Measurements from ENCODE around the gene ZNF3. TPM values are rescaled to one million over a fixed set of nuclear protein-coding genes. Genes with fewer than 3 reads are reported as not detected.
A peak's percentile ranks its signal among the peaks of the same experiment; 100 is the strongest.

The ZNF3 gene
- total and polyA plus RNA-seq, 9 of the 15 experiments (the other 6 are each of a cell fraction or from before 2014, with no cell fraction given) = 30.0 to 64.9 (median 51.5) TPM

DNA sequence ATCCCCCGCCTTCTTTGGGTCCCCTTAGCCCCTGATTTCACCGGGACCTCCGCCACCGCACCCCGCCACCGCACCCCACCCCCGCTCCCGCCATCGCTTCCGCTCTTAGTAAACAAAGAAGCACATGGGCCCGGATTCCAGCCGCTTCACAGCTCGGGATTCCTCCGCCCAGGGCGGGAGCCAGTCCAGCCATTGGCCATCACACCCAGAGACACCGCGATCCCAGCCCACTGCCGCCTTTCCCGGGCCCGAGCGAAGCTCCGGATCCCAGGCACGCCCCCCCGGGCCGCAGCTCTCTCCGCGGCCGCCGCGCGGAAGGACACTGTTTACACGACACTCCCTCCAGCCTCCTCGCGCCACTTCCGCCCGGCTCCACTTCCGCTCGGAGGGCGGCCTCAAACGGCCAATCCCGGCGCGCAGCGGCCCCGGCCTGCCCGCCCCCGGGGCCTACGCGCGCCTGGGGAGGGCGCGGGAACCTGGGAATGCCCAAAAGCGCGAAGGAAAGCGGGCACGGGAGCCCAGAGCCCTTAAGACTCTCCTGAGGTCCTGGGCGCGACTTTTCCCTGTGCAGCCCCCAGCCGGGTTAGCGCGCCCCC lies 19.0 kb upstream of the ZNF3 start (continued):
- peak; percentile 100 for TF ChIP-seq MNT (conservative IDR thresholded peaks at IDR 0.05)
- TF ChIP-seq RNF2 (IDR thresholded peaks at IDR 0.05) = no peak; the same call in 1 of the 2 replicates
- no peak for TF ChIP-seq CBFA2T2 (conservative IDR thresholded peaks at IDR 0.05)
- TF ChIP-seq, protein P1, sequence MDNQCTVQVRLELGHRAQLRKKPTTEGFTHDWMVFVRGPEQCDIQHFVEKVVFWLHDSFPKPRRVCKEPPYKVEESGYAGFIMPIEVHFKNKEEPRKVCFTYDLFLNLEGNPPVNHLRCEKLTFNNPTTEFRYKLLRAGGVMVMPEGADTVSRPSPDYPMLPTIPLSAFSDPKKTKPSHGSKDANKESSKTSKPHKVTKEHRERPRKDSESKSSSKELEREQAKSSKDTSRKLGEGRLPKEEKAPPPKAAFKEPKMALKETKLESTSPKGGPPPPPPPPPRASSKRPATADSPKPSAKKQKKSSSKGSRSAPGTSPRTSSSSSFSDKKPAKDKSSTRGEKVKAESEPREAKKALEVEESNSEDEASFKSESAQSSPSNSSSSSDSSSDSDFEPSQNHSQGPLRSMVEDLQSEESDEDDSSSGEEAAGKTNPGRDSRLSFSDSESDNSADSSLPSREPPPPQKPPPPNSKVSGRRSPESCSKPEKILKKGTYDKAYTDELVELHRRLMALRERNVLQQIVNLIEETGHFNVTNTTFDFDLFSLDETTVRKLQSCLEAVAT (IDR thresholded peaks at IDR 0.05) = peak in 1 of 2 experiments; percentile 75; a peak in 2 of 4 replicates
- no peak; the same call in 1 of the 2 replicates for TF ChIP-seq KAT8 (IDR thresholded peaks at IDR 0.05; ENCODE audit: low read depth)
- no peak for TF ChIP-seq TSHZ1 (CRISPR knock-in tag; IDR thresholded peaks at IDR 0.05)
- TF ChIP-seq CHD4 (IDR thresholded peaks at IDR 0.05; ENCODE audit: insufficient read depth, insufficient replicate concordance, low read depth, low read length, poor library complexity, severe bottlenecking) = no peak
- no peak for TF ChIP-seq ZNF707 (CRISPR knock-in tag; conservative IDR thresholded peaks at IDR 0.05)
- TF ChIP-seq, protein P2, sequence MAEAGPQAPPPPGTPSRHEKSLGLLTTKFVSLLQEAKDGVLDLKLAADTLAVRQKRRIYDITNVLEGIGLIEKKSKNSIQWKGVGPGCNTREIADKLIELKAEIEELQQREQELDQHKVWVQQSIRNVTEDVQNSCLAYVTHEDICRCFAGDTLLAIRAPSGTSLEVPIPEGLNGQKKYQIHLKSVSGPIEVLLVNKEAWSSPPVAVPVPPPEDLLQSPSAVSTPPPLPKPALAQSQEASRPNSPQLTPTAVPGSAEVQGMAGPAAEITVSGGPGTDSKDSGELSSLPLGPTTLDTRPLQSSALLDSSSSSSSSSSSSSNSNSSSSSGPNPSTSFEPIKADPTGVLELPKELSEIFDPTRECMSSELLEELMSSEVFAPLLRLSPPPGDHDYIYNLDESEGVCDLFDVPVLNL (CRISPR knock-in tag; IDR thresholded peaks at IDR 0.05; ENCODE audit: low read depth) = no peak
- TF ChIP-seq NFRKB (IDR thresholded peaks at IDR 0.05; ENCODE audit: low read depth) = no peak; the same call in 1 of the 2 replicates
- peak; percentile 58 to 94 for TF ChIP-seq MAZ (CRISPR knock-in tag; conservative IDR thresholded peaks at IDR 0.05 in 1 of 2, IDR thresholded peaks at IDR 0.05 in 1 of 2)
- no peak for TF ChIP-seq NFIX (CRISPR knock-in tag; IDR thresholded peaks at IDR 0.05; ENCODE audit: low read depth)
- peak; percentile 49 to 63; a peak in 3 of 4 replicates for TF ChIP-seq NRF1 (conservative IDR thresholded peaks at IDR 0.05 in 1 of 2, IDR thresholded peaks at IDR 0.05 in 1 of 2)
- peak; percentile 98 for TF ChIP-seq GABPA (tag; conservative IDR thresholded peaks at IDR 0.05; ENCODE audit: low read depth)
- peak; percentile 89; the same call in 1 of the 2 replicates for TF ChIP-seq ZBTB9 (CRISPR knock-in tag; IDR thresholded peaks at IDR 0.05)
- peak; percentile 91 for TF ChIP-seq SPI1 (IDR thresholded peaks at IDR 0.05; ENCODE audit: borderline replicate concordance, low read depth, low read length)
